GM19025 (cell line): ENCODE results near the gene KIF18B.

Experiments used
- ATAC-seq: cut with Tn5 transposase; IDR thresholded peaks from one replicate; pipeline ENCODE4 v1.9.1; 2021; ENCODE audit warnings: mild to moderate bottlenecking, low read depth, moderate library complexity; ENCODE audit not compliant: unreplicated experiment

The KIF18B gene

DNA sequence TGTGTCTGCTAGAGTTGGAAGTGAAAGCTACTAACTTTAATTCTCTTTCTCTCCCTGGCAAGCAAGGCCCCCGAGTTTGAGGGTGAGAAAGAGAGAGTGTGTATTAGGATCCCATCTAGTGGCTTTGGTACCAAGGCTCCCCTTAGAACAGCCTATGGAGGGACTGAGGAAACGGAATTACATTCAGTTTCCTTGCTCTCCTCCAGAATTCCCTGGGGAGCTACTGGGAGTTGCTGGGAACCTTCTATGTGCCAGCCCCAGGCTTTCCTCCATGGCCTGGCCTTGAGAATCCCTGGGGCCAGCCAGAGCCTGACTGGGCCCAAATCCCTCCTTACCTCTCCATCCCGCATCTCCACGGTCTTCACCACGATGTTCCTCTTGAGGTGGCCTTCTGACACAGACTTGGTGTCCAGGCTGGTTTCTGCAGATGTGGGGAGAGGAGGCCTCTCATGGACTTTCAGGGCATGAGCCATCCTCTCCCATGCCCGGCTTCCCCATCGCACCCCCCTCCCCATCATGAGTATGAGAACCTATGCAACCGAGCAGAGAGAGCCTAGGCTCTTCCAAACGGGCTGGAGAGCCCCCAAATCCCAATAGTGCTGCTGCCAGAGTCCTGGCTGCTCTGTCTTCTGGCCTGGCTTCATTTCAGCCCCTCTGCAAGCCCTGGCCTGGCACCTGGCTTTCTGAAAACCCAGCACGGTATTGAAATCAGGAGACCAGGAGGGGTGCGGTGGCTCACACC is 39.7 kb downstream of the KIF18B start:
- no peak for ATAC-seq

DNA sequence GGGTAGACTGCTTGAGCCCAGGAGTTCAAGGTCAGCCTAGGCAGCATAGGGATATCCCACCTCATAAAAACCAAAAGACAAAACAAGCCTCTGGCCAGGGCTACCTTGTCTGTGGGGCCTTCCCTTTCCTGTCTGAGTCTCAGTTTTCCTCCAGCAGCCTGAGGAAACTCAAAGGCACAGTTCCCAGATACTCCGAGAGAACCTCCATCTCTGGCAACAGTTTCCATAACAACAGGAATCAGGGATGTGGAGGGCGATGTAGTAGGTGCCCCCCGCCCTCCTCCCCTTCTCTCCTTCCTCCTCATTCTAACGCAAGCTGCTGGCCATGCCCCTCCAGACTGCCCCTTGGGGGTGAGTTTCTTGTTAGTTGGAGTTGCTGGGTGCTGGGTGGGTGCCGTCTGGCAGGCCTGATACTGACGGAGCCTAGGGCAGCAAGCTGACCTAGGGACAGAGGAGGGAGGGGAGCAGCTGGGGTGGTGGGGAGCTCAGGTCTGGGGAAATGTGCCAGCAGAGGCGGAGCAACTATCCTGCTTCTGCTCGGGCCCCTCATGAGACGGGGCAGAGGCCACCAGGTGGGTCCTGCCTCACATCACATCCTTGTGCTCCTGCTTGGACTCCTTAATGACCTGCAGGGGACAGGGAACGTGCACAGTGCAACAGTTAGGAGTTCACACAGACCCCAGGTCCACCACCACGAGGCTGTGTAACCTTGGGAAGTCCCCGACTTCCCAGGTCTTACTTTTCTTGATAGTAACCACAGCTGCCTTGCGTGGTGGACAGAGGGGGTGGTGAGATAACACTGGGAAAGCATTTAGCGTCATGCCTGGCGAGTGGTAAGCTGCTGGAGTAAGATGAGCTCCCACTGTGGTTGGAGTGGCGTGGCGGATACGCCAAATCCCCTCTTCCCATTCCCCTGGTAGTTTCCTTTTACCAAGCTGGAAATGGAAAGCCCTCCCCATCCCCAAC is 40.5 kb downstream of the KIF18B start:
- no peak for ATAC-seq

DNA sequence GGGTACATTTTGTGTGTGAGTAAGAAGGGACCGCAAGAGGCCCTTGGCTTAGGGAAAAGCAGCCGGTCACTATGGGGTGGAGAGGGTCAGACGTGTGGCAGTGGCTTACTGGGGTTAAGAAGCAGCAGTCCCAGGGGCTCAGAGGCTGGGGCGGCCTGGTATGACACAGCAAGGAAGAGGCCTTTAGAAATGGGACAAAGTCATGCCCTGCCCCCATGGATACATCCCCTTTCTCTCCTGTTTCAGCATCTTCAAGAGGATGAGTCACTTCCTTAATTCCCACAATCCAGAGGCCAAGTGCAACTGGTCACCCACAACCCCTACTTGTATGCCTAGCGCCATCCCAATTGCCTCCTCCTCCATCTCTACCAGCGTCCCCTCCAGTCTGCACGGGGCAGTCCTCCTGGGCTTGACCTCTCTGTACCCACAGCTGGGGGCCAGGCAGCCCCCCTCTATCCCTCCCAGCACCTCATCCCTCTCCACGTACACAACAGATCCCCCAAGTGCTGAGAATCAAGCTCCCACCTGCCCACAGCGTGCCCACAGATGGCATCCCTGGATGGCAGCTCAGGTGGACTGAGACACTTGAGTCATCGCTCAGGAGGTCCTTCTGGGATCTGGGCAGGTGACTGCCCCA is 41.4 kb downstream of the KIF18B start:
- ATAC-seq = no peak

DNA sequence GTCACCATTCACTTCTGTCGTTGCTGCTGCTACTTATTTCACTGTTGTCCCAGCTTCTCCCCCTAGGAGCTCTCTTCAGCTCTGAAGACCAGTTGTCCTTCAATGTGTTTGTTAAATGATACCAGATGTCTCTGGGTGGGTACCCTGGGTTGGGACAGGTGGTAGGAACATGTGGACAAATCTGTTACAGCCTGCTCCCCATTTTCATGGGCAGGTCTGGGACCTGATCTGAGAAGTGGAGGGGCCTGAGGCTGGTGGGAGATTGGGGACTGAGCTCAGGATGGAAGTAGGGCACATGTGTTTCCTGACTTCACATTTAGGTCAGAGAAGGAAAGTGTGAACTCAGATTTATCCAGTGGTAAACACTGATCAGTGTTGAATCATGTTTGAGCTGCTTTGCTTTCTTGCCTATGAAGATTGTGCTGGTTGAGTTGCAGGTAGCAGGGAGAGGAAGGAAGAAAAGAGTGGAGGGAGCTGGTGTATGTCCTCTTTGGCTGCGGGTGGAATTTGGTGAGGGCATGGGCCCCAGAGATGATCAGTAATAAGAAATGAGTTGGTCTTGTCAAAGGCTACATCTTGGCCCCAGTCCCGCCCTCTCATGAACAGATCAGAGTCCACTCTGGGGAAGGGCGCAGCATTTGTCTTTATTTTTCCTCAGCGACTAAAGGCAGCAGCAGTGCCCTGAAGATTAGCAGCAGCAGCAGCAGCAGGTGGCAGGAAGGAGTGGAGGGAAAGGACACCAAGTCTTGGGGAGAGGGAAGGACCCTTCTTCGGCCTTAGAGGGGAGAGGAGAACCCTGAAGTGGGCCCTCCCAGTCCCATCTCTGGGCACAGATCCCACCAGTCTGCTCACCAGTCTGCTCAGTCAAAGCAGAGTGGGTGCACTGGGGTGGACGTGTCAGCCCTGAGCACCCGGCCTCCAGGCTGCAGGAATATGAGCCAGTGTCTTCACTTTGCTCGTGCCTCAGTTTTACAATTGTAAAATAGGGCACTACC is 42.3 kb downstream of the KIF18B start:
- no peak for ATAC-seq

DNA sequence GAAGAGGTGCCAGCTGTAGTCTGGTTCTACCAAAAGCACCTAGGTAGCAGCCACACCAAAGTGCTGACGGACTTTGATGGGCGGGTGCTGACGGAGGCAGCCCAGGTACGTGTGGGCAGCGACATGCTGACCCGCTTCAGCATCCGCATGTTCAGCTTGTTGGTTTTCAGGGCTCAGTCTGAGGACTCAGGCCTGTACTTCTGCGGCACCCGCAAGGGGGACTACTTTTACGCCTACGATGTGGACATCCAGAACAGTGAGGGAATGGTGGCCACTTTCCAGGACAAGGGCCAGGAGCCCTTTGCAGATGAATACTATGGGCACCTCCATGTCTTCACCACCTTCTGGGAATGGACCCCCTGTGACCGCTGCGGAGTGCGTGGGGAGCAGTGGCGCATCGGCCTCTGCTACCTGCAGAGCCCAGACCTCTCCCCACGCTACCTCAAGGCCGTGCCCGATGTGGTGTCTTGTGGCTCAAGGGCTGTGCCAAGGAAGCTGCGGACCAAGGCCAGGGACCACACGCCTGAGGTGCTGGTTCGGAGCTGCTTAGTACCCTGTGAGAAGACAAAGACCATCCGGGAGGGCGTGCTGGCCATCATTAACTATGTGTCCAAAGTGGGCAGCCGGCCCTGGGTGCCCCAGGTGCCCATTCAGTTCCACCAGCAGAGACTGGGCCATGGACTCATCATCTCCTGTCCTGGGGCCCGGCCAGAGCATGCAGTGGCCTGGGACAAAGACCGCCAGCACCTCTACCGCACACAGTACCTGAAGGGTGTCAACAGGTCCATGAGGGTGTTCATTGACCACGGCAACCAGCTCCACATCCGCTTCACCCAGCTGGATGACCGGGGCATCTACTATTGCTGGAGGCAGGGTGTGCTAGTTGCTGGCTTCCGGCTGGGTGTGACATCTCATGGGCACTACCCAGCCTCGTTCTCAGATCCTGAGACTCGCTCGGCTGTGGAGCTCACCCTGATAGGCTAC is 43.3 kb downstream of the KIF18B start:
- no peak for ATAC-seq

DNA sequence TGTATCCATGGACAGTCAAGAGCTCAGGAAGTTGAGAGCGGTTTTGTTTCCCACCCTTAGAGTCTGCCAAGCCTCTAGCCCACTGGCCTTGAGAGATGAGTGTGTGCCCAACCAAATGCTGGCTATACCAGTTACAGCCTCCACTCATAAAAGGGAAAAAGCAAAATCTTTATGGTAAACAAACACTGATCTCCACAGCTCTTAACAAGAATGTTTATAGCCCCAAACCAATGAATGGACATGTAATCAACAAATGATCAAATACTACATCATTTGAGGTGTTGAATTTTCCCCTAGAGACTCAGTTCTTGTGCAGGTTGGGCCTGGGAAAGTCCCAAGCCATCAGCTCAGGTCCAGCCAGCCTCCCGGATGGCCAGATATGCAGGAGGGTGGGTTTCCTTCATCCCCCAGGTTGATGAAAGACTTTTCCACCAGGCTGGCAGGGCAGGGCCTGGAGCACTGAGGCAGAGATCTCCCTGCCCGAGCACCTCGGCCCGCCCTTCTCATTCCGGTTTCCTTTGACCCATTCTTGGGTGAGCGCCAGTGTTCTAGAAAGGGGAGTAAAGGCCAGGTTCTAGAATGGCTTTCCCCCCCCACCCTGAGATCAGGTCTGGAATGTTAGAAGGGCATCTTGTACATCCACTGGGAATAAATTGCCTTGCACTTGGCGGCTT is 44.4 kb downstream of the KIF18B start:
- ATAC-seq = no peak

DNA sequence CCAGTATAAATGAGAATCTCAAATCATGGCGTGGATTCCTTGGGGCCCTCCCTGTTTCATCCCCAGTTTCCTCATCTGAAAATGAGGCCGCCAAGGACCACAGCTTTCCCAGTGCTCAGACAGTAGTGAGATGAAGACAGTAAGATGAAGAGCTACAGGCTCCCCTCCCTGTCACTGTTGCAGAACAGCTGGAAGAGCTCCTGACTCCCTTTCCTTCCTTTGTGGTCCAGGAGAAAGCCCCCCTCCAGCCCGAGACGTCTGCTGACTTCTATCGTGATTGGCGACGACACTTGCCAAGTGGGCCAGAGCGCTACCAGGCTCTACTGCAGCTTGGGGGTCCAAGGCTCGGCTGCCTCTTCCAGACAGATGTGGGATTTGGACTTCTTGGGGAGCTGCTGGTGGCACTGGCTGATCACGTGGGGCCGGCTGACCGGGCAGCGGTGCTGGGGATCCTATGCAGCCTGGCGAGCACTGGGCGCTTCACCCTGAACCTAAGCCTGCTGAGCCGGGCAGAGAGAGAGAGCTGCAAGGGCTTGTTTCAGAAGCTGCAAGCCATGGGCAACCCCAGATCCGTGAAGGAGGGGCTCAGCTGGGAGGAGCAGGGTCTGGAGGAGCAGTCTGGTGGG is 45.3 kb downstream of the KIF18B start:
- no peak for ATAC-seq

DNA sequence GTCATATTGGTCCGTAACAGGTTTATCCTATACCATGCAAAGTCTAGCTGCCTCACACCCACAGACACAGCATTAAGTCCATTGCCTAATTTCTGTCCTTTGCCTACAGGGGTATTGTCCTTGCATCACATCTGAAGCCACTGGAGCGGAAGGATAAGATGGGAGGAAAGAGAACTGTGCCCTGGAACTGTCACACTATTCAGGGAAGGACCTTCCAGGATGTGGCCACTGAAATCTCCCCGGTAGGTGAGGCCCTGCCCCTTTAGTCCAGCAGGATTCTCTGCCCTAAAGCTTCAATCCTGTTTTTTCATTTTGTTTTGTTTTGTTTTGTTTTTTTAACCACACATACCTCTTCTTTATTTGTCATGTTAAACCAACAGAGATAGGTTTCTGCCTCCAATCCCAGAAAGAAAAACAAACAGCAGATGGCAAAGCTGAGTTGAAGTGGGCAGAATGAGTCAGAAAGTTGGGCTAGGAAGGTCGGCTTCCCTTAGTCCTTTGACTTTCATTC is 46.1 kb downstream of the KIF18B start:
- no peak for ATAC-seq

DNA sequence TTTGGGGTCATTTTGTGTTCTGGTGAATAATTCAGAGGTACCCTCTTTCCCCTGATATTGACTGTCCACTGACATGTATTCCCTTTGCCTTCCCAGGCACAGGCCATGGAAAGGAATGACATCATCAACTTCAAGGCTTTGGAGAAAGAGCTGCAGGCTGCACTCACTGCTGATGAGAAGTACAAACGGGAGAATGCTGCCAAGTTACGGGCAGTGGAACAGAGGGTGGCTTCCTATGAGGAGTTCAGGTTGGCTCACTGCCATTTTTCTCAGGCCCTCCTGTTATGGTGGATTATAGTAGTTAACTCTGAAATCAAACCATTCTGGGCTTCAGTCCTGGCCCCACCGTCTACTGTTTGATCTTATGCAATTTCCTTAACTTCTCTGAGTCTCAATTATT is 46.7 kb downstream of the KIF18B start:
- ATAC-seq = no peak

DNA sequence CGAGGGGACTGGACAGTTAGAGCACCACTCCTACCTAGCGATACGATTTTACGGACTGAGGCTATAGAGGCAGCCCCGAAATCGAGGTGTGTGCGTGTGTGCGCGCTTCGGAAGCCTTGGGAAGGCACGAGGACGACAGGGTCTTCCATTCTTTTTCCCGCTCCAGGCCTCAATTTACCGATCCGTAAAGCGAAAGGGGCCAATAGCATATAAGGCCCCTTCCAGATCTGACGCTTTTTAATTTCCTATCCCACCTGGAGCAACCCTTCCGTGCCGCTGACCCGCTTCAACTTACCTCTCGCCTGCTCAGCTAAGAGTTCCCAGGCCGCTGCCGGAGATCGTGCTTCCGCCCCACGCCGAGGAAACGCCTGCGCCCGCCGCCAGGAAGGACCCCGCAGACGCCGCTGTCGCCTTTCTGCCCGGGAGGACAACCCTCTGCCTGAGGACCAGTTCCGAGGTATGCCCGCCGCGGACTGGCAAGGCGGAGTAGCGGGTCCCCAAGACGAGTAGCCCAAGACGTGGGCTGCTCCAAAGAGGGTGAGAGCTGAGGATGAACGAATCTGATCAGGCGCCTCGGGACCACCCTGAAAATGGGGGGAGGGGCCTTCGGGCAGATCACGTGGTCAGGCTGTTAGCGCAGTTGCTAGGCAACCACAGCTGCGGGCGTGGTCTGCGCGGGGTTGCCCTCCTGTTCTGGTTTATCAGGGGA is 48.3 kb downstream of the KIF18B start, which contains the start of gene EFTUD2:
EFTUD2 (minus strand) TSS at position 372 of the 709 bp plus-strand sequence. CDS start 4,924 bp downstream, outside the sequence.
- peak; percentile 64 for ATAC-seq

DNA sequence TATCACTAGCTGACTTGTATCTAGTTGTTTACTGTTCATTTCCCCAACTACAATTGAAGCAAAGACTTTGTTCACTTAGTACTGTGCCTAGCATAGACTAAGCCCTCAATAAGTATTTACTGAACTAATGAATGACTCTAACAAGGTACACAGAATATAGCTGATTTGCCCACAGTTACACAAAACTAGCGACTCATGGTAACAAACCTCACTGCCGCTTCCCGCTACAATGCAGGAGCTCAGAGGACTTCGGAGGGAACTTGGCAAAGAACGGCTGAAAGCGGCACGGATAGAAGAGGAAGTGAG is 48.9 kb downstream of the KIF18B start:
- no peak for ATAC-seq

DNA sequence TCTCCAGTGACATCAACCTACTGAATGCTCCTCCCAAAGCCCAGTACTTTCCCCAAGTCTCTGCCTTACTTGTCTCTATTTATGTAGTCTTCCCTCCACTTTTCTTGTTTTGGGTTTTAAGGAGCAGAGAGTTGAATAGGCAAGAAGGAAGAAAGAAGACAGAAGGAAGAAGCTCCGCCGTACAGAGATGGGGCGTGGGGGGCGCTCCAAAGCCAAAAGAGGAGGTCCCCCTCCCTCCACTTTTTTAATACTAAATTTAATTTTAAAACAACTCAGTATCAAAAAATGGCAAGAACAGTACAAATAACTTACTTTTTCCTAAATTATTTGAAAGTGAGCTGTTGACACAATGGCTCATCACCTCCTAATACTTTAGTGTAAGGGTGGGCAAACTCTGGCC is 52.9 kb downstream of the KIF18B start:
- no peak for ATAC-seq

DNA sequence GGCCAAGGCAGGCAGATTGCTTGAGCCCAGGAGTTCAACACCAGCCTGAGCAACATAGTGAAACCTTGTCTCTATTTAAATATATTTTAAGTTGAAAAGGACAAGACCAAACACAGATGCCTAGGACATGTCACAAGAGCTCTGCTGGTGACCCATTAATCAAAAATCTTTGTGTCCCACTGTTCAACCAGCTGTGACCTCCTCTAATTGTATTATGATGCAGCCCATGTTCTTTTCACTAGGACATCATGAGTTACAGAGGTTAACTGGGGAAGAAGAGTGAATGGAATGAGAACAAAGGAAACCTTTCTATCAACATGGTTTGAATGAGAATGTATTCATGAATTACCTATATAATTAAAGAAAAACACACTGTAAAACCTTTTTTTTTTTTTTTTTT is 55.3 kb downstream of the KIF18B start:
- no peak for ATAC-seq

DNA sequence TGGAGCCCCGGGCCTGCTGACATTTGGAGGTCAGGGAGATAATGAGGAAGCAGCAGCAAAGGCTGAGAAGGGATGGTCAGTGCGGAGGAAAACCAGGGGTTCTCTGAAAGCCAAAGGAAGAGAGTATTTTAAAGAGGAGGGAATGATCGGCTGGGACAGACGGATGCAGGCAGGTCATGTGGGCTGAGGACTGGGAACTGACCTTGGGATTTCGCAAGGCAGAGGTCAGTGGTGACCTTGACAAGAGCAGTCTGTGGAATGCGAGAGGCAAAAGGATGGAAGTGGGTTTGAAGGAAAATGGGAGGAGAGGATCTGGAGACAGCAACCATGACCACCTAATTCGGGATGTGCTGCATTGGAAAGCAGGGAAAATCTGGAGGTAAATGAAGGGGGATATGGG is 58.6 kb downstream of the KIF18B start:
- ATAC-seq = no peak

DNA sequence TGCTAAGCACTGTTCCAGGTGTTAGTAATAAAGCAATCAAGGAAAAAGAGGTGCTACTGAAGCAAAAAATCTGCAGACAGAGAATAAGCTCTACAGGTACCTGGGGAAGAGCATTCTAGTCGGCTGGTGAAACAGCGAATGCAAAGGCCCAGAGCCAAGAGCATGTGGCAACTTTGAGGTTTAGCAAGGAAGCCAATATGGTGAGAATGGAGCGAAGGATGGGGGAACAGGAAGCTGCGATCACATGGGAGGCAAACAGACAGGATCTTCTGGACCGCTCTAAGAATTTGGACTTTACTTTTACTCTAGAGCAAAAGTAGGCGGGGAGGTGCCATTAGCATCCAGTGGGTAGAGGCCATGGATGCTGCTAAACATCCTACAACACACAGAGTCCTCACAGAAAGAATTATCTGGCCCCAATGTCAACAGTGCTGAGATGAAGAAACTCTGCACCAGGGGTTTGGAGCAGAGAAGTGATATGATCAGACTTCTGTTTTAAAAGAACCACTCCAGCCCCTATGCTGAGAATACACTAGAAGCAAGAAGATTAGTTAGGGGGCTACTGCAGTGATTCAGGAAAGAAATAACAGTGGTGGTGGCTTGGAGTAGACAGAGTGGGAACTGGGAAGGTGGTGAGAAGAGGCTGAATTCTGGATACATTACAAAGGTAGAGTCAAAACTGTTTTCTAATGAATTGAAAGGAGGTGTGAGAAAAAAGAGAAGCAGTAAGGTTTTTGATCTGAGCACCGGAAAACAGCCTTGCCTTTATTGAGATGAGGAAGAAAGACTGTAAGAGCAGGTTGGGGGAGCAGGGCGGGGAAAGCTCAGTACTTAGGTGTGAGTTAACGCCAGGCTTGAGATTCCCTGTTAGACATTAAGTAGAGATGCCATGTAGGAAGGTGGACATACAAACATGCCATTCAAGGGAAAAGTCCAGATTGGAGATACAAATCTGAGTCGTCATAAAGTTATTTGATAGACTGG is 59.3 kb downstream of the KIF18B start:
- no peak for ATAC-seq

DNA sequence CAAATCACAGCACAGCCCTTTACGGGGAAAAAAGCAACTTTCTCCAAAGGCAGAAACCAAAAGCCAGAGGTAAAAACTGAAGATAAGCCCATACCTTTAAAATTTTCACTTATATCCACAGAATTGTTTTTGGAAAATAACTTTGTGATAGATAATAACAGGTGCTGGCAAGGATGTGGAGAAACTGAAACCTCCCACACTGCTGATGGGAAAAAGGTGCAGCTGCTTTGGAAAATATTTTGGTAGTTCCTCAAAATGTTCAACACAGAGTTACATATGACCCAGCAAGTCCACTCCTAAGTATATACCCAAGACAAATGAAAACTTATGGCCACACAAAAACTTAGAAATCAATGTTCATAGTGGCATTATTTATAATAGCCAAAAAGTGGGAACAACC is 60.6 kb downstream of the KIF18B start:
- ATAC-seq = no peak
